Activated CD4-positive, alpha-beta T cell treated with anti-CD3 and anti-CD28 coated beads, Interleukin-2, amount 10 ng/mL, durations not matched to agents 7 days and 5 days (primary cell): ENCODE data around the gene RAB19. TPM values are rescaled to one million over a fixed set of nuclear protein-coding genes. Genes with fewer than 3 reads are reported as not detected.

Experiments
- CTCF ChIA-PET: fragments of 350-600 bp; sonication (Branson Sonifier 250); formaldehyde crosslinking; loops from one replicate; lab custom pipeline; 2021; ENCODE audit warnings: antibody characterized with exemption; lab: Charles Lee
- POLR2A ChIA-PET: fragments of 350-600 bp; sonication (Branson Sonifier 250); formaldehyde crosslinking; loops from one replicate; lab custom pipeline; 2021; ENCODE audit warnings: antibody characterized with exemption; lab: Charles Lee
- DNase-seq: peaks from one replicate; pipeline ENCODE4 v3.0.0-alpha.2; 2020
- H3K27ac Mint-ChIP-seq: one replicate; pipeline ENCODE4 v1.8.0; 2021; ENCODE audit warnings: mild to moderate bottlenecking, moderate library complexity, mixed read lengths
- H3K27me3 Mint-ChIP-seq: one replicate; pipeline ENCODE4 v1.8.0; 2021; ENCODE audit warnings: mixed read lengths
- H3K36me3 Mint-ChIP-seq: one replicate; pipeline ENCODE4 v1.8.0; 2021; ENCODE audit warnings: low read depth, mixed read lengths
- H3K4me1 Mint-ChIP-seq: one replicate; pipeline ENCODE4 v1.8.0; 2021; ENCODE audit warnings: mixed read lengths
- H3K4me3 Mint-ChIP-seq: one replicate; pipeline ENCODE4 v1.8.0; 2021; ENCODE audit warnings: mild to moderate bottlenecking, moderate library complexity, mixed read lengths
- H3K9me3 Mint-ChIP-seq: one replicate; pipeline ENCODE4 v1.8.0; 2021; ENCODE audit warnings: mixed read lengths
- total RNA-seq, 2 experiments: library from RNA; stranded (reverse); gene quantifications; one replicate each; pipeline ENCODE4 v1.2.3, GENCODE V29; 2021

Gene RAB19
- total RNA-seq, result 1 to 10 TPM; 6.9 to 7.2 TPM

- Mint-ChIP-seq H3K27me3 (no peaks in the 10 kb centered on the region), H3K9me3 (no peaks in the 10 kb centered on the region), H3K4me3 (peak within 1 kb of the TSS; percentile 92), H3K36me3 (peaks cover 6% of the 10 kb centered on the region), H3K4me1 (peaks cover 41% of the 10 kb centered on the region), H3K27ac (peak within 1 kb of the TSS; percentile 98)
- peak; percentile 68 for DNase-seq
- ChIA-PET POLR2A (no interaction called here), CTCF (interaction anchor here (0.6 kb wide), 1 partner anchor 972 kb away, joined by 3 read pairs; no protein-coding TSS in a partner anchor)
These were observed at the start of gene RAB19 for GRCh38 chr7:140403878-140404564. TSS of gene RAB19 (plus strand) at chr7:140404058. CDS start at chr7:140407647, 3,589 bp downstream.

GRCh38 chr7:140358024-140358411 lies 45.8 kb upstream of the RAB19 start:
- H3K36me3 Mint-ChIP-seq, result peaks cover 47% of the 10 kb centered on the region
- DNase-seq, result no peak
- peak overlapping the region; percentile 99 for H3K27ac Mint-ChIP-seq
- CTCF ChIA-PET, result interaction anchor here (0.7 to 0.8 kb wide), 2 partner anchors 32 to 380 kb away, joined by 3 read pairs; no protein-coding TSS in a partner anchor
- H3K9me3 Mint-ChIP-seq, result peaks cover 3% of the 10 kb centered on the region
- no peaks in the 10 kb centered on the region for H3K27me3 Mint-ChIP-seq
- H3K4me3 Mint-ChIP-seq, result no peak overlapping the region
- H3K4me1 Mint-ChIP-seq, result peaks cover 32% of the 10 kb centered on the region
- POLR2A ChIA-PET, result no interaction called here

GRCh38 chr7:140358412-140359051 lies 45.3 kb upstream of the RAB19 start:
- POLR2A ChIA-PET, result interaction anchor here (0.9 kb wide), 1 partner anchor 677 kb away, joined by 4 read pairs; no protein-coding TSS in a partner anchor
- peaks cover 3% of the 10 kb centered on the region for H3K9me3 Mint-ChIP-seq
- H3K36me3 Mint-ChIP-seq, result peaks cover 44% of the 10 kb centered on the region
- peak overlapping the region; percentile 99 for H3K27ac Mint-ChIP-seq
- CTCF ChIA-PET, result interaction anchor here (0.7 to 1.5 kb wide), 6 partner anchors 8 to 380 kb away, joined by 3 to 5 read pairs (median 4); no protein-coding TSS in a partner anchor
- H3K27me3 Mint-ChIP-seq, result no peaks in the 10 kb centered on the region
- peak; percentile 19 for DNase-seq
- H3K4me1 Mint-ChIP-seq, result peaks cover 32% of the 10 kb centered on the region
- peak overlapping the region; percentile 72 for H3K4me3 Mint-ChIP-seq

- peaks cover 3% of the 10 kb centered on the region for H3K9me3 Mint-ChIP-seq
- H3K4me3 Mint-ChIP-seq, result no peak overlapping the region
- POLR2A ChIA-PET, result interaction anchor here (0.6 kb wide), 1 partner anchor 183 kb away, joined by 3 read pairs; no protein-coding TSS in a partner anchor
- H3K27ac Mint-ChIP-seq, result peak overlapping the region; percentile 87
- H3K36me3 Mint-ChIP-seq, result peaks cover 39% of the 10 kb centered on the region
- peaks cover 35% of the 10 kb centered on the region for H3K4me1 Mint-ChIP-seq
- no peak for DNase-seq
- CTCF ChIA-PET, result interaction anchor here (0.7 to 1.1 kb wide), 4 partner anchors 9 to 995 kb away, joined by 3 to 10 read pairs (median 4); partner anchors contain the start of gene SLC37A3
- H3K27me3 Mint-ChIP-seq, result no peaks in the 10 kb centered on the region
These were observed 43.1 kb upstream of the RAB19 start for GRCh38 chr7:140360697-140361229.

- peak overlapping the region; percentile 5 for H3K27ac Mint-ChIP-seq
- H3K27me3 Mint-ChIP-seq, result no peaks in the 10 kb centered on the region
- CTCF ChIA-PET, result interaction anchor here (1.0 to 3.0 kb wide), 2 partner anchors 17 to 18 kb away, joined by 3 to 10 read pairs; no protein-coding TSS in a partner anchor
- H3K4me3 Mint-ChIP-seq, result no peak overlapping the region
- POLR2A ChIA-PET, result interaction anchor here (0.7 kb wide), 1 partner anchor 36 kb away, joined by 9 read pairs; no protein-coding TSS in a partner anchor
- peaks cover 3% of the 10 kb centered on the region for H3K9me3 Mint-ChIP-seq
- DNase-seq, result no peak
- H3K4me1 Mint-ChIP-seq, result peaks cover 14% of the 10 kb centered on the region
- peaks cover 33% of the 10 kb centered on the region for H3K36me3 Mint-ChIP-seq
These were observed 39.0 kb upstream of the RAB19 start for GRCh38 chr7:140364819-140365218.

GRCh38 chr7:140367528-140367927 lies 36.3 kb upstream of the RAB19 start:
- Mint-ChIP-seq H3K9me3 (no peaks in the 10 kb centered on the region), H3K27me3 (no peaks in the 10 kb centered on the region), H3K4me1 (peaks cover 4% of the 10 kb centered on the region), H3K36me3 (peaks cover 33% of the 10 kb centered on the region), H3K4me3 (no peak overlapping the region), H3K27ac (no peak overlapping the region)
- ChIA-PET CTCF (interaction anchor here (1.8 to 3.0 kb wide), 2 partner anchors 8 to 15 kb away, joined by 6 to 10 read pairs; no protein-coding TSS in a partner anchor), POLR2A (no interaction called here)
- no peak for DNase-seq

GRCh38 chr7:140369294-140369693 lies 34.6 kb upstream of the RAB19 start:
- H3K27me3 Mint-ChIP-seq, result no peaks in the 10 kb centered on the region
- ChIA-PET CTCF (no interaction called here), POLR2A (no interaction called here)
- H3K9me3 Mint-ChIP-seq, result no peaks in the 10 kb centered on the region
- DNase-seq, result no peak
- H3K27ac Mint-ChIP-seq, result no peak overlapping the region
- peaks cover 29% of the 10 kb centered on the region for H3K36me3 Mint-ChIP-seq
- no peak overlapping the region for H3K4me3 Mint-ChIP-seq
- peaks cover 11% of the 10 kb centered on the region for H3K4me1 Mint-ChIP-seq

GRCh38 chr7:140375323-140375722 lies 28.5 kb upstream of the RAB19 start:
- Mint-ChIP-seq H3K27ac (peak overlapping the region; percentile 92), H3K36me3 (peaks cover 35% of the 10 kb centered on the region), H3K27me3 (no peaks in the 10 kb centered on the region), H3K4me1 (peaks cover 36% of the 10 kb centered on the region), H3K4me3 (peak overlapping the region; percentile 65), H3K9me3 (no peaks in the 10 kb centered on the region)
- CTCF ChIA-PET, result interaction anchor here (0.7 to 2.4 kb wide), 6 partner anchors 9 to 42 kb away, joined by 3 to 9 read pairs (median 4); no protein-coding TSS in a partner anchor
- DNase-seq, result no peak
- POLR2A ChIA-PET, result interaction anchor here (0.6 to 1.3 kb wide), 4 partner anchors 11 to 103 kb away, joined by 3 to 5 read pairs (median 4); no protein-coding TSS in a partner anchor

GRCh38 chr7:140375892-140376730 lies 27.7 kb upstream of the RAB19 start:
- CTCF ChIA-PET, result interaction anchor here (0.5 to 2.4 kb wide), 11 partner anchors 9 to 135 kb away, joined by 3 to 9 read pairs (median 3); no protein-coding TSS in a partner anchor
- POLR2A ChIA-PET, result interaction anchor here (0.5 to 1.3 kb wide), 5 partner anchors 21 to 1173 kb away, joined by 3 to 5 read pairs (median 4); no protein-coding TSS in a partner anchor
- peak; percentile 40 for DNase-seq
- Mint-ChIP-seq H3K4me1 (peaks cover 36% of the 10 kb centered on the region), H3K36me3 (peaks cover 35% of the 10 kb centered on the region), H3K4me3 (peak overlapping the region; percentile 65), H3K27ac (peak overlapping the region; percentile 92), H3K9me3 (no peaks in the 10 kb centered on the region), H3K27me3 (no peaks in the 10 kb centered on the region)

- no peak overlapping the region for H3K4me3 Mint-ChIP-seq
- POLR2A ChIA-PET, result no interaction called here
- H3K36me3 Mint-ChIP-seq, result peaks cover 23% of the 10 kb centered on the region
- no peak for DNase-seq
- H3K27ac Mint-ChIP-seq, result no peak overlapping the region
- CTCF ChIA-PET, result interaction anchor here (1.0 to 2.6 kb wide), 7 partner anchors 8 to 140 kb away, joined by 3 to 10 read pairs (median 4); partner anchors contain the start of gene SLC37A3
- no peaks in the 10 kb centered on the region for H3K9me3 Mint-ChIP-seq
- no peaks in the 10 kb centered on the region for H3K27me3 Mint-ChIP-seq
- H3K4me1 Mint-ChIP-seq, result peaks cover 31% of the 10 kb centered on the region
These were observed 19.7 kb upstream of the RAB19 start for GRCh38 chr7:140383954-140384713.
